ENCODE measurements around the gene SNAP91. TPM values are rescaled to one million over a fixed set of nuclear protein-coding genes. Genes with fewer than 3 reads are reported as not detected.
"Not testable (repeated sequence)": the region's sequence is repeated elsewhere in the genome, so short reads cannot be mapped to it uniquely, and the experiment has no call there.

SNAP91 gene
- total and polyA plus RNA-seq, 7 donors: 0.09 to 0.81 (median 0.51) TPM; not detected in 4

DNA sequence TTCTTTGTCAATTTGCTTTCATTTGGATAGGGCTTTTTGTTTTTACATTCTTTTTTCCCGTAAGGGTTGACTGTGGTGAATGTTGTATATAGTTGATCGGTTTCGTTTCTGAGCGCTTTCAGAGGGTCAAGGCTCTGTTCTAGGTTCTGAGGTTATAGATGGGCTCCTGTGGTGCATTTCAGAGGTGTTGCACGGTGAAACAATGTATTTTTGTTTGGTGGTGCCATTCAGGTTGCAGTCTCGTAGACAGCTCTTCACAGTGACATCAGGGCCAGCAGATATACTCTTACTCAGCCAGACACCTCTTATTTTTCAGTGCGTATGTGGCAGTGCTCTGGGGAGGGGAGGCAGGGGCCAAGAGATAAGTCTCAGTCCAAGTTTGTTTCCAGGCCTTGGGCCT is 72.1 kb downstream of the SNAP91 start:
- Histone ChIP-seq H3K27ac (no peak overlapping the region), H3K4me1 (no peaks in the 10 kb centered on the region), H3K36me3 (ENCODE audit: insufficient read depth in 1 of 2, low read depth in 1 of 2) (no peaks in the 10 kb centered on the region), H3K27me3 (ENCODE audit: insufficient read depth in 3 of 3, low read length in 2 of 3) (no peaks in the 10 kb centered on the region), H3K9me3 (no peaks in the 10 kb centered on the region), H3K4me3 (no peak overlapping the region)
- DNase-seq: no peak
- no peak for ATAC-seq
- WGBS, 3 donors: 80 to 87% (median 83%) methylated on average over 7 of the region's 7 CpGs
- intact Hi-C loops (cut with DNase I): no loop called here
- TF ChIP-seq, protein P1, sequence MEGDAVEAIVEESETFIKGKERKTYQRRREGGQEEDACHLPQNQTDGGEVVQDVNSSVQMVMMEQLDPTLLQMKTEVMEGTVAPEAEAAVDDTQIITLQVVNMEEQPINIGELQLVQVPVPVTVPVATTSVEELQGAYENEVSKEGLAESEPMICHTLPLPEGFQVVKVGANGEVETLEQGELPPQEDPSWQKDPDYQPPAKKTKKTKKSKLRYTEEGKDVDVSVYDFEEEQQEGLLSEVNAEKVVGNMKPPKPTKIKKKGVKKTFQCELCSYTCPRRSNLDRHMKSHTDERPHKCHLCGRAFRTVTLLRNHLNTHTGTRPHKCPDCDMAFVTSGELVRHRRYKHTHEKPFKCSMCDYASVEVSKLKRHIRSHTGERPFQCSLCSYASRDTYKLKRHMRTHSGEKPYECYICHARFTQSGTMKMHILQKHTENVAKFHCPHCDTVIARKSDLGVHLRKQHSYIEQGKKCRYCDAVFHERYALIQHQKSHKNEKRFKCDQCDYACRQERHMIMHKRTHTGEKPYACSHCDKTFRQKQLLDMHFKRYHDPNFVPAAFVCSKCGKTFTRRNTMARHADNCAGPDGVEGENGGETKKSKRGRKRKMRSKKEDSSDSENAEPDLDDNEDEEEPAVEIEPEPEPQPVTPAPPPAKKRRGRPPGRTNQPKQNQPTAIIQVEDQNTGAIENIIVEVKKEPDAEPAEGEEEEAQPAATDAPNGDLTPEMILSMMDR (IDR thresholded peaks at IDR 0.05): no peak

GRCh38 chr6:83633609-83634008 is 75.3 kb downstream of the SNAP91 start:
- 70 to 76% (median 70%) methylated on average over 5 of the region's 5 CpGs for WGBS, 3 donors
- intact Hi-C loops (cut with DNase I): no loop called here
- ATAC-seq (no peak), DNase-seq (no peak)
- H3K4me1 ChIP-seq: no peaks in the 10 kb centered on the region
- H3K9me3 ChIP-seq: no peaks in the 10 kb centered on the region
- no peaks in the 10 kb centered on the region for H3K36me3 ChIP-seq (ENCODE audit: insufficient read depth in 1 of 2, low read depth in 1 of 2)
- TF ChIP-seq, protein P1 (IDR thresholded peaks at IDR 0.05): no peak
- no peaks in the 10 kb centered on the region for H3K27me3 ChIP-seq (ENCODE audit: insufficient read depth in 3 of 3, low read length in 2 of 3)
- no peak overlapping the region for H3K27ac ChIP-seq
- no peak overlapping the region for H3K4me3 ChIP-seq

GRCh38 chr6:83633149-83633548 is 75.8 kb downstream of the SNAP91 start:
- 61 to 87% (median 73%) methylated on average over 2 of the region's 2 CpGs for WGBS, 3 donors
- Histone ChIP-seq H3K4me3 (no peak overlapping the region), H3K27ac (no peak overlapping the region), H3K27me3 (ENCODE audit: insufficient read depth in 3 of 3, low read length in 2 of 3) (no peaks in the 10 kb centered on the region), H3K4me1 (no peaks in the 10 kb centered on the region), H3K36me3 (ENCODE audit: insufficient read depth in 1 of 2, low read depth in 1 of 2) (no peaks in the 10 kb centered on the region), H3K9me3 (no peaks in the 10 kb centered on the region)
- ATAC-seq (no peak), DNase-seq (no peak)
- intact Hi-C loops (cut with DNase I): no loop called here
- TF ChIP-seq, protein P1 (IDR thresholded peaks at IDR 0.05): no peak

- H3K9me3 ChIP-seq; ATAC-seq; H3K36me3 ChIP-seq (ENCODE audit: insufficient read depth in 1 of 2, low read depth in 1 of 2); H3K4me3 ChIP-seq; intact Hi-C loops (cut with DNase I); H3K27me3 ChIP-seq (ENCODE audit: insufficient read depth in 3 of 3, low read length in 2 of 3); H3K4me1 ChIP-seq; H3K27ac ChIP-seq; DNase-seq: not testable (repeated sequence)
- 85 to 89% (median 87%) methylated on average over 4 of the region's 4 CpGs for WGBS, 3 donors
These were observed 79.0 kb downstream of the SNAP91 start for GRCh38 chr6:83629908-83630307.

GRCh38 chr6:83615025-83615999 is 93.6 kb downstream of the SNAP91 start:
- no peaks in the 10 kb centered on the region for H3K36me3 ChIP-seq (ENCODE audit: insufficient read depth in 1 of 2, low read depth in 1 of 2)
- intact Hi-C loops (cut with DNase I): loop anchor here (5.0 to 10.0 kb wide), 2 partner anchors 602 to 609 kb away; partner anchors contain the start of gene CEP162 (in 1 of the 2)

More at GRCh38 chr6:83615025-83615999, 93.6 kb downstream of the SNAP91 start:
- Histone ChIP-seq H3K4me1 (no peaks in the 10 kb centered on the region), H3K9me3 (no peaks in the 10 kb centered on the region), H3K27me3 (ENCODE audit: insufficient read depth in 3 of 3, low read length in 2 of 3) (no peaks in the 10 kb centered on the region), H3K4me3 (no peak overlapping the region), H3K27ac (no peak overlapping the region)
- no peak for DNase-seq
- 69 to 76% (median 74%) methylated on average over 6 of the region's 6 CpGs for WGBS, 3 donors
- no peak for ATAC-seq
- TF ChIP-seq, protein P1 (IDR thresholded peaks at IDR 0.05): peak; percentile 46
